GM21367 (cell line): ENCODE measurements around the gene PCDHGC4.

Experiments used
- ATAC-seq: cut with Tn5 transposase; IDR thresholded peaks from one replicate; pipeline ENCODE4 v1.9.1; 2021; ENCODE audit not compliant: unreplicated experiment

Gene PCDHGC4

GRCh38 chr5:141489841-141490240, 5.0 kb downstream of the PCDHGC4 start:
- no peak for ATAC-seq

DNA sequence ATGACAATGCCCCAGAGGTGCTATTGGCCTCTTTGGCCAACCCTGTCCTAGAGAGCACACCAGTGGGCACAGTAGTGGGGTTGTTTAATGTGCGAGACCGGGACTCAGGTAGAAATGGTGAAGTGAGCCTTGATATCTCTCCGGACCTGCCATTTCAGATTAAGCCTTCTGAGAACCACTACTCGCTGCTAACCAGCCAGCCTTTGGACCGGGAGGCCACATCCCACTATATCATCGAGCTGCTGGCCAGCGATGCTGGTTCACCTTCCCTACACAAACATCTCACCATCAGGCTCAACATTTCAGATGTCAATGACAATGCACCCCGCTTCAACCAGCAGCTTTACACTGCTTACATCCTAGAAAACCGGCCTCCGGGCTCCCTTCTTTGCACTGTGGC, 5.4 kb downstream of the PCDHGC4 start:
- no peak for ATAC-seq

- ATAC-seq: no peak
Measured at GRCh38 chr5:141490771-141491170, 5.9 kb downstream of the PCDHGC4 start.

DNA sequence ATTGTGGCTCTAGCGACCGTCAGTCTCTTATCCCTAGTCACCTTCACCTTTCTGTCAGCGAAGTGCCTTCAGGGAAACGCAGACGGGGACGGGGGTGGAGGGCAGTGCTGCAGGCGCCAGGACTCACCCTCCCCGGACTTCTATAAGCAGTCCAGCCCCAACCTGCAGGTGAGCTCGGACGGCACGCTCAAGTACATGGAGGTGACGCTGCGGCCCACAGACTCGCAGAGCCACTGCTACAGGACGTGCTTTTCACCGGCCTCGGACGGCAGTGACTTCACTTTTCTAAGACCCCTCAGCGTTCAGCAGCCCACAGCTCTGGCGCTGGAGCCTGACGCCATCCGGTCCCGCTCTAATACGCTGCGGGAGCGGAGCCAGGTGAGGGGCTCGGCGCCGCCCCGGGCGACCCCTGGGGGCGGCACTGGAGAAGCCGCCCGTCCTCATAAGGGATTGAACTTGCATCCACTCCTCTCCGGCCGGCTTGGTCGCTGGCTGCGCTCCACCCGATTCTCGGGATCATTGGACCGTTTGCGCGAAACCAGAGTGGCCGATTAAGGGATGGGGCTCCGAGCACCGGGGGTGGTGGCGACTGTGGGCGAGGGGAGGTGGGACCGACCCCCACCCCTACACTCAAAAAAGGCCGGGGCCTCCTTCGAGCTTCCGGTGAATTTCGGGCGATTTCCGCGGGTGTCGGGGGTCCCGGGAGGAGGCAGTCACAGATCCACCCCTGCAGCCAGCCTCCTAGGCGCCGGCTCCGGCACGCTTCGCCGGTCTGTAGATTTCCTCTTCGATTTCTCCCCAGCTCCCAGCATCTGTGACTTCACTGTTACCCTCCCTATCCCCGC, 6.7 kb downstream of the PCDHGC4 start:
- ATAC-seq: no peak

GRCh38 chr5:141492168-141492885, 7.5 kb downstream of the PCDHGC4 start:
- ATAC-seq: no peak

DNA sequence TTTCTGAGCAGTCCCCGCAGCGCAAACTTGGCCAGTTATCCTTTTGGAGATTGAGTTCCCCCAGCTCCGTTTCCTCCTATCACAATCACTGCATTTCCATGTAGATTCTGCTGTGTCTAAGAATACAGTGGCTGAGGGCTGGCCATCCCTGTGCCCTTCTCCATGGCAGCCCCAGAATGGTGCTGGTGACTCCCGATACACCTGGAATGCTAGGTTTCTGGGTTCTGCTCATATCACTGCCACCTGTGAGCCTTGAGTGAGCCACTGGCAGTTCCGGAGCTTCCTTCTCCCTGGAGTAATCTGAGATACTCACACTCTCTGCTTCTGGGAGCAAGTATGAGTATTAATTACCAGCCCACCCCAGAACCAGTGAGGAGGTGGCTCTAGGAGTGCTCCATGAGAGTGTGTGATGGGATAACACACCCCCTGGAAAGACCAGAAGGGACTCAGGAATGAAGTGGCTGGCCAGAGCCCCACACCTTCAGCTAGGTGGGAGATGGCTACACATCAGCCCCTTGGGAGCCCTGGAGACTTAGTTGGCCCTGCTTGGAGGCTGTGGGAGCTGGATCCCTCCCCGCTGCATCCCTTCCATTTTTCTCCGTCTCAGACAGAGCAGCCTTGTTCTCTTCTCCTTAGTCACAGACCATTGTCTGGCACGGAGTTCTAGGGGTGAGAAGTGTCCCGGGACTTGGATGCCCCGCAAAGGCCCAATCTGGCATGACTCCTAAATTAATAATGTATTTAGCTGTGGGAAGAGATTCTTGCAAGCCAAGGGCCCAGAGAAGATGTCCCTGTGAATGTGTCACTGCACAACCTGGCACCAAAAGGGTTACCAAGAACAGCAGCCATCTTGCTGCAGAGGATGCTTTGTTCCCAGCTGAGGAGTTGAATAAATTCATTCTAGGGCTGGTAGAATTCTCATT, 8.9 kb downstream of the PCDHGC4 start:
- ATAC-seq: no peak

DNA sequence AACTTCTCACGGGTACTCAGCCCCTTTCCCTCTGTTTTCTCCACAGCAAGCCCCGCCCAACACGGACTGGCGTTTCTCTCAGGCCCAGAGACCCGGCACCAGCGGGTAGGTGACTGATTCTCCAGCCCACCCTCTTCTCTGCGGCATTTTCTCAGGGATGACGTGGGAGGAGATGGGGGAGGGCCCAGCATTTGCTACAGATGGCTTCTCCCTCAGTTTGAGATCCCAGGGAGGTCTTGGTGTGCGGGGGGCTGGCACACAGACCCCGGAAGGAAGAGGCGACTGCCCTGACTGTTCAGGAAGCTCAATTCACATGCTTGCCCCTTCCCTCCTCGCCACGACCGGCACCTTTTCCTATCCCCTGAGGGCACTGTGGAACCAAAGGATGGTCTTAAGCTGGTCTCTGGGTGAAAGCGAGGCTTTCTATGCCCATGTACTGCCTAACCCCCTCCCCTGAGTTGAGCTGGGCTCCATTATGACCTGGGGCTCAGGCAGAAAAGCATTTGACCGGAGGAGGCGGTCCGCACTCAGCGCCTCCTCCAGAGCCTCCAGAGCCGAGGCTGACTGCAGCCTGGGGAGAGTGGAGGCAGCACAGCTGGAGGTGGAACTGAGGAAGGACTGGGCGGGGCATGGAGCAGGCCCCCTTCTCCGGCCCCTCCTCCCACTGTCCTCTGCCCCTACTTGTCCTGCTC, 10.1 kb downstream of the PCDHGC4 start:
- no peak for ATAC-seq

DNA sequence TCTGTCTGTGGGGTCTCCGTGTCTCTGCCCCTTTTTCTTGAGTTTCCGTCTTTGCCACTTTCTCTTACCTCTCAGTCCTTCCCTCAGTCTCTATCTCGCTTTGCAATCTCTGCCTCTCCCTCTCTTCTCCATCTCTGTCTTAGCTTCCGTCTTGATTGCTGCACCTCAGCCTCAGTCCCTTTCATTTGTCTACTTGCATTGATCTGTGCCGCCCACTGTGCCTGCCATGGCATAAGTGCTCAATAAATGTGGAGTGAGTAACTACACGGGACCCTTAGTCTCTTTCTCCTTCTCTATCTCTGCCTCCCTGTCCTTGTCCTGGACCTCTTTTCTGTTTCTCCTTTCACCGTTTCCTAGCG, 10.6 kb downstream of the PCDHGC4 start:
- no peak for ATAC-seq

- no peak for ATAC-seq
Measured at GRCh38 chr5:141496038-141496437, 11.2 kb downstream of the PCDHGC4 start.

- ATAC-seq: no peak
Measured at GRCh38 chr5:141501761-141502160, 16.9 kb downstream of the PCDHGC4 start.

DNA sequence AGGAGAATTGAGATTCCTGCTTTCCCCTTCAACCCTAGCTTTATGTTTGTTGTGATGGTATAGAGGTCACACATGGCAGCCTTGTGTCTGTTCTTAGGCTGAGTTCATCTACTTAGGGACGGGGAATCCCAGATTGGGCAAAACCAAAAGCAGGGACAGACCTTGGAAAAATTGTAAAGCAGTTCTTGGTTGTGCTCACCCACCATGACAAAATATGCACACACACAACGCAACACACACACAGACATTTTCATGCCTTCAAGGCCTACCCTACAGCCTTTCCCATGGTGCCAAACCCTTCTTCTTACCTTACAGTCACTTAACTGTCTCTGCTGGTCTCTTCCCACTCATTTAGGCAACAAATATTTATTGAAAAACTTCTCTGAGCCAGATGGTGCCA, 18.9 kb downstream of the PCDHGC4 start:
- no peak for ATAC-seq

DNA sequence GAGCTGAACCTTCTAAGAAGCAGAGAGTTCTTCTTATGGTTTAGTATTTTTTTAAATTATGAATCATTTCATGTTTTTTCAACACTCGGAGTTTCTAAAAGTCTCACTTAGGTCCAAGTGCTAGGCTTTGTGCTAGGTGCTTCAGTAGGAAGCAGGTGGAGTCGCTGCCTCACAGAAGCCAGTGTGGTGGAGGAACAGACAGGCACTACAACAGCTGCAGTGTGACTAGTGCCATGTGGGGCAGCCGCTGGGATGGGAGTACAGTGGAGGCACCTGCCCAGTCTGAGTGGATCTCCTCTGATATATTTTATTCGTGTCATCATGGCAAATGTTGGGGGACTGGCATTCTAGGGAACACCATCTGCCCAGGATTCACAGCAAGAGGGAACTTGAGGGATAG, 19.4 kb downstream of the PCDHGC4 start:
- ATAC-seq: no peak

DNA sequence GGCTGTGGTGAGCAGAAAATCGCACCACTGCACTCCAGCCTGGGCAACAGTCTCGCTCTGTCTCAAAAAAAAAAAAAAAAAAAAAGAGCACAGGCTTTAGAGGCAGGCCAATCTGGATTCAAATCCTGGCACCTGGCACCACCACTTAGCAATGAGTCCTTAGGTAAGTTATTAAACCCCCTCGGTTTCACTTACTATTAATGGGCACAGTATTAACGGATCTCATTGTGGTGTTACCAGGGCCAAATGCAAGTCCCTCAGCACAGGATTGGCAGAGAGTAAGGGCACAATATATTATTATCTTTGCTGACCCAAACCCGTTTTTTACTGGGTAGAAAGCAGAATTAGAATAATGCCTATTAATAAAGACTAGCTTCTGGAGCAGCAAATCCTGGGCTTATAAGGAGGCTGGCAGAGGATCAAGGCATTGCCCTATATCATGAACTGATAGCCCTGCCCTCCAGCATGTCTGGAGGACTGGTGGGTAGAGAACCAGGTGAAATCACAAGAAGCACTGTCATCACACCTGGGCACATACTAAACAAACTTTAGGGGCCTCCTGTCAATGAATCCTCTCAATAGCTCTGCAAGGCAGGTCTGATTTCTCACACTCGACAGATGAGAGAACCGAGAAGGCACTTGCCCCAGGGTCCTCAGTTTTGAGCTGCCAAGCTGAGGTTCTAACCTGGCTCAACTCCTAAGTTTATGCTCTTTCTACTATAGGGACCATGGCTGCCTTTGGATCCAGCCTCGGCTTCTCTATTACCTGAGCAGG, 21.7 kb downstream of the PCDHGC4 start:
- ATAC-seq: no peak

- ATAC-seq: no peak
Measured at GRCh38 chr5:141507387-141508091, 22.7 kb downstream of the PCDHGC4 start.

DNA sequence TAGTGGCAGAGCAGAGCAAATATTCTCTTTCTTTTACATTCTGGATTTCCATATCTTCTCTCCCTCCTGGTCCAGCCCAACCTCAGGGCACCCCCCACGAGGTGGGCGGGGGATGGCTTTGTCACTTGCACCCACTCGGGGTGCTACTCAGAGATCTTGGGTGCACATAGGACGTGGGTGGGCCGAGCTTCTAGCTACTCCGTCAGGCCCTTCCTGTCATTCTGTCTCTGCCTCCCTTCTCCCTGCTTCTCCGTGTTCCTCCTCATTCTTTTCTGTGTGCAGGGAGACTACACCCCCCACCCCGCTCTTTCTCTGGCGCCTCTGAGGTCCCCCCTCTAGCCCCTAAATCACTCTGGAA, 23.6 kb downstream of the PCDHGC4 start:
- ATAC-seq: no peak

DNA sequence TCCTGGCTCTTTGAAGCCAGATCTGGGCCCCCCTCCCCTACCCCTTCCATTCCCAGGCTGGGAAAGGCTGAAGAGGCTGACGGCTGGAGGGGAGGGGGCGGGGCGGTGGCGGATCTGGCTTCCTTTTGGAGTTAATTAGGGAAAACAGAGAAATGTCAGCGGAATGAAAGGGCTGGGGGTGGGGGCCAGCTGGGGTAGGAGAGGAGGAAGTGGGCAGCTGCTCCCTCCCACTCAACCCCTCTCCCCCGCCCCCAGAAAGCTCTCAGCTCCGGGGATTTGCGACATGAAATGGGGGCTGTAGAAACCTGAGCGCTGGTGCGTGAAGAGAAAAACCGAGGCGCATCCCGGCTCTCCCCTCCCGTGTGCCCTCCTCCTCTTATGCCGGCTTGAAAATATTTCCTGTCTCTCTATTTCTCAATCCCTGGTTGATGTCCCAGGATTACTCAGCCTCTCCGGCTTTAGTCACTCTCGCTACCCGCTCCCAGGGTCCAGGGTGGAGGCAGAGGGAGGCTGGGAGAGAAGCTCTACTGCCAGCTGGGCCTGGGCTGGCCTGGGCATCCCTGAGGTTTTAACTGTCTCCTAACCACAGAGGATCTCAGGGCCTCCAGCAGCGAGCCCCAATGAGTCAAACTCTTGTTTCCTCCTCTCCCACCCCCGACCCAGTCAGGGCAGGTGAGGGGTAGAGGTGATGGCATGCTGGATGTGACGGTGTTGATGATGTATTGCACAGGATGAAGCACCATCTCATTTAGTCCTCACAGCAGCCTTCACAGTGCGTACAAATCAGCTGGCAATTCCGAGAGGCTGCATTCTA, 24.2 kb downstream of the PCDHGC4 start:
- no peak for ATAC-seq

DNA sequence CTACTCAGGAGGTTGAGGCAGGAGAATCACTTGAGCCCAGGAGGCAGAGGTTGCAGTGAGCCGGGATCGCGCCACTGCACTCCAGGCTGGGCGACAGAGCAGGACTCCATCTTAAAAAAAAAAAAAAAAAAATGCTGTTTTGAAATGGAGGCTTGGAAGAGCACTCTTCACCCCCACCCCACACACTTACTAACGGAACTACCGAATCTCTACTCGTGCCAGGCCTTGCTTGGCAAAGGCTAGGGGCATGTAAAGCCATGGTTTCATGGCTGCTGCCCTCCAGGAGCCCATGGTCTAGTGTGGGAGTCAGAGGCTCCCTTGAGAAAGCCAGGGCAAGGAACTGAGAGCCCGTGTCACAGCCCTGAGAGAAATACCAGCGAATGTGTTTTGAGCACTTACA, 25.3 kb downstream of the PCDHGC4 start:
- ATAC-seq: no peak

- ATAC-seq: peak; percentile 35
Measured at GRCh38 chr5:141510850-141511601, 26.2 kb downstream of the PCDHGC4 start.
